GM23338 (cell line): ENCODE measurements around the gene ADCY1. TPM values are rescaled to one million over a fixed set of nuclear protein-coding genes. Genes with fewer than 3 reads are reported as not detected.

ENCODE experiments used
- ATAC-seq: fragments of 200-7000 bp; cut with Tn5 transposase; 3 replicates; pipeline ENCODE4 v1.9.1; 2020
- DNase-seq: peaks from one replicate; pipeline ENCODE4 v3.0.0-alpha.2; 2015; ENCODE audit warnings: low spot score
- H2AFZ ChIP-seq: fragments of 200-600 bp; sonication (generic); 2 replicates; pipeline ENCODE4 v1.8.0; 2016; ENCODE audit warnings: antibody characterized with exemption, mild to moderate bottlenecking, moderate library complexity
- H3F3A ChIP-seq: fragments of 200-600 bp; sonication (generic); replicated peaks from 2 replicates; pipeline ENCODE4 v1.8.0; 2017; ENCODE audit warnings: antibody characterized with exemption, mixed run types, low read depth
- H3K27ac ChIP-seq: fragments of 200-600 bp; sonication (generic); 2 replicates; pipeline ENCODE4 v1.6.1; 2016; ENCODE audit warnings: low read depth
- H3K27me3 ChIP-seq: fragments of 200-600 bp; sonication (generic); 2 replicates; pipeline ENCODE4 v1.8.0; 2016; ENCODE audit warnings: mild to moderate bottlenecking, mixed run types, moderate library complexity; ENCODE audit not compliant: insufficient read depth
- H3K36me3 ChIP-seq: fragments of 200-600 bp; sonication (generic); 2 replicates; pipeline ENCODE4 v1.8.0; 2016; ENCODE audit warnings: mild to moderate bottlenecking; ENCODE audit not compliant: insufficient read depth
- H3K4me1 ChIP-seq: fragments of 200-600 bp; sonication (generic); 2 replicates; pipeline ENCODE4 v1.8.0; 2016; ENCODE audit warnings: mild to moderate bottlenecking, moderate library complexity; ENCODE audit not compliant: insufficient read depth
- H3K4me2 ChIP-seq: fragments of 200-600 bp; sonication (generic); 2 replicates; pipeline ENCODE4 v1.7.1; 2017; ENCODE audit warnings: mixed run types
- H3K4me3 ChIP-seq: fragments of 200-600 bp; sonication (generic); 2 replicates; pipeline ENCODE4 v1.6.1; 2016; ENCODE audit warnings: mixed run types
- H3K79me2 ChIP-seq: fragments of 200-600 bp; sonication (generic); replicated peaks from 2 replicates; pipeline ENCODE4 v1.8.0; 2017; ENCODE audit warnings: mild to moderate bottlenecking; ENCODE audit not compliant: insufficient read depth
- H3K9me2 ChIP-seq: fragments of 200-600 bp; sonication (generic); 2 replicates; pipeline ENCODE4 v1.8.0; 2017; ENCODE audit not compliant: insufficient read depth
- H4K20me1 ChIP-seq: fragments of 200-600 bp; sonication (generic); replicated peaks from 2 replicates; pipeline ENCODE4 v1.8.0; 2017; ENCODE audit warnings: mild to moderate bottlenecking; ENCODE audit not compliant: insufficient read depth
- H3K27ac Mint-ChIP-seq: 2 replicates; pipeline ENCODE4 v1.8.0; 2020; ENCODE audit warnings: inconsistent platforms, mild to moderate bottlenecking, moderate library complexity, mixed read lengths
- H3K27me3 Mint-ChIP-seq: 3 replicates; pipeline ENCODE4 v1.8.0; 2022; ENCODE audit warnings: low read depth, mild to moderate bottlenecking, moderate library complexity, mixed read lengths, inconsistent platforms; ENCODE audit not compliant: insufficient read depth, poor library complexity
- H3K36me3 Mint-ChIP-seq: 3 replicates; pipeline ENCODE4 v1.8.0; 2021; ENCODE audit warnings: low read depth, mild to moderate bottlenecking, inconsistent platforms, moderate library complexity, mixed read lengths
- H3K4me1 Mint-ChIP-seq: 3 replicates; pipeline ENCODE4 v1.8.0; 2020; ENCODE audit warnings: mild to moderate bottlenecking, inconsistent platforms, mixed read lengths
- H3K4me3 Mint-ChIP-seq: 3 replicates; pipeline ENCODE4 v1.8.0; 2021; ENCODE audit warnings: moderate library complexity, mild to moderate bottlenecking, inconsistent platforms, mixed read lengths
- H3K9me3 Mint-ChIP-seq: 3 replicates; pipeline ENCODE4 v1.8.0; 2020; ENCODE audit warnings: moderate library complexity, mild to moderate bottlenecking, inconsistent platforms, mixed read lengths
- CREB1 ChIP-seq: fragments of 250-450 bp; sonication (Bioruptor Pico); IDR thresholded peaks from 2 replicates; pipeline ENCODE4 v1.5.0; 2020; ENCODE audit warnings: low read depth, mild to moderate bottlenecking, moderate library complexity
- ETS1 ChIP-seq: IDR thresholded peaks from 2 replicates; pipeline ENCODE4 v1.6.1; 2016; ENCODE audit warnings: antibody characterized with exemption
- EZH2 ChIP-seq: fragments of 200-600 bp; sonication (generic); IDR thresholded peaks from one replicate; pipeline ENCODE4 v1.8.0; 2017; ENCODE audit warnings: antibody characterized with exemption, mild to moderate bottlenecking, low read depth; ENCODE audit not compliant: unreplicated experiment
- EZH2phosphoT487 ChIP-seq: fragments of 200-600 bp; sonication (generic); IDR thresholded peaks from one replicate; pipeline ENCODE4 v1.8.1; 2018; ENCODE audit warnings: antibody characterized with exemption; ENCODE audit not compliant: unreplicated experiment
- STAT1 ChIP-seq: IDR thresholded peaks from one replicate; pipeline ENCODE4 v1.6.1; 2016; ENCODE audit warnings: antibody characterized with exemption; ENCODE audit not compliant: unreplicated experiment
- ZNF331 ChIP-seq: fragments of 250-450 bp; sonication (Bioruptor Pico); IDR thresholded peaks from 2 replicates; pipeline ENCODE4 v1.5.0; 2020; ENCODE audit warnings: low read depth, mild to moderate bottlenecking, moderate library complexity
- polyA plus RNA-seq: library from polyadenylated mRNA; unstranded; fragments of >200 nt; fragmentation: Nextera tagmentation; extraction: Ambion mirVana; gene quantifications from 2 replicates; pipeline ENCODE4 v1.2.1, GENCODE V29; 2016
- total RNA-seq: library from RNA; depleted of rRNA; stranded (reverse); fragments of >200 nt; shearing (Covaris generic); gene quantifications from 2 replicates; pipeline ENCODE4 v1.2.3, GENCODE V29; 2014
- TF ChIP-seq, protein P1 (sequence below): fragments of 250-450 bp; sonication (Bioruptor Pico); IDR thresholded peaks from 2 replicates; pipeline ENCODE4 v1.5.0; 2020; ENCODE audit warnings: mild to moderate bottlenecking, moderate library complexity
- TF ChIP-seq, protein P2 (sequence below): IDR thresholded peaks from one replicate; pipeline ENCODE4 v1.6.1; 2018; ENCODE audit warnings: antibody characterized with exemption; ENCODE audit not compliant: unreplicated experiment

ADCY1 gene
- total and polyA plus RNA-seq, 2 experiments from 2014 or later: 2.3 to 18.7 TPM

GRCh38 chr7:45581271-45581780, 7.2 kb downstream of the ADCY1 start:
- Histone ChIP-seq H4K20me1 (peaks cover 9% of the 10 kb centered on the region; the same call in 1 of the 2 replicates), H3K4me1 (peaks cover 32% of the 10 kb centered on the region), H3K4me3 (no peak overlapping the region), H3K4me2 (no peak overlapping the region), H3K9me2 (no peaks in the 10 kb centered on the region), H3K79me2 (peaks cover 8% of the 10 kb centered on the region; the same call in 1 of the 2 replicates), H3K36me3 (no peaks in the 10 kb centered on the region), H3K27me3 (peaks cover 5% of the 10 kb centered on the region), H3K27ac (no peak overlapping the region), H2AFZ (no peak overlapping the region), H3F3A (no peaks in the 10 kb centered on the region)
- Mint-ChIP-seq H3K9me3 (no peaks in the 10 kb centered on the region), H3K4me3 (no peak overlapping the region), H3K27ac (no peak overlapping the region), H3K36me3 (no peaks in the 10 kb centered on the region), H3K27me3 (peaks cover 15% of the 10 kb centered on the region), H3K4me1 (peaks cover 61% of the 10 kb centered on the region)
- ATAC-seq: no peak
- no peak for TF ChIP-seq EZH2
- no peak for DNase-seq

DNA sequence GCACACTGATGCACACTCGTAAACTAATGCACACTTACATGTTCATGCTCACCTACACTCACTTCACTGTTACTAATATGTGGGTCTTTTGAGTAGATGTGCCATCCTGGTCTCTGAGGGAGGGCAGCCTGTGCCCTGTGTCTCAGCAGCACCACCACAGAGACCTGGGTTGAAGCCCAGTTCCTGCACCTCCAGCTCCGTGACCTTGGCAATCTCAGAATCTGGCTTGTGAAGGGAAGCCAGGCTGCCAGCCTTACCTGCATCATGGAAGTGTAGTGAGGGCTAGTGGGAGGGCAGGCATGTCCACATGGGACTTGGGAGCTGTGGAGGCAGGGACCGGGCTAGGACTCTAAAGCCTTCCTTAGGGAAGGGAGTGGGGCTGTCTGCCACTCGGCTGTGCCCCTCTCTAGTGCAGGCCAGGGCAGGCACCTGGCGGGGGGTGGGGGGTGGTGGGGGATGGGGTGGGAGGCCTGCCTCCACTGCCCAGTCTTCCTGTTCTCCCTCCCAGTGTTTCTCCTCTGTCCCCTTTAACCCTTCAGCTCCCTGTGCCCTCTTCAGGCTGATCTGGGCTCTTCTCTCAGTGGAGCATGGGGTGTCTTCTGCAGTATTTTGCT, 8.1 kb downstream of the ADCY1 start:
- peaks cover 6% of the 10 kb centered on the region; the same call in 1 of the 2 replicates for H3K79me2 ChIP-seq
- H3K4me3 ChIP-seq: no peak overlapping the region
- H3K9me2 ChIP-seq: no peaks in the 10 kb centered on the region
- Mint-ChIP-seq H3K27ac (no peak overlapping the region), H3K4me1 (peaks cover 54% of the 10 kb centered on the region), H3K27me3 (peaks cover 13% of the 10 kb centered on the region), H3K4me3 (peak overlapping the region; percentile 45; the same call in 1 of the 3 replicates), H3K9me3 (no peaks in the 10 kb centered on the region), H3K36me3 (no peaks in the 10 kb centered on the region)
- no peak overlapping the region for H3K27ac ChIP-seq
- H3K36me3 ChIP-seq: no peaks in the 10 kb centered on the region
- no peaks in the 10 kb centered on the region for H3F3A ChIP-seq
- peaks cover 25% of the 10 kb centered on the region for H3K4me1 ChIP-seq
- no peak overlapping the region for H2AFZ ChIP-seq
- H3K27me3 ChIP-seq: no peaks in the 10 kb centered on the region
- H3K4me2 ChIP-seq: peak overlapping the region; percentile 66
- DNase-seq (no peak), ATAC-seq (peak; percentile 48)
- peaks cover 2% of the 10 kb centered on the region; the same call in 1 of the 2 replicates for H4K20me1 ChIP-seq
- TF ChIP-seq, protein P1, sequence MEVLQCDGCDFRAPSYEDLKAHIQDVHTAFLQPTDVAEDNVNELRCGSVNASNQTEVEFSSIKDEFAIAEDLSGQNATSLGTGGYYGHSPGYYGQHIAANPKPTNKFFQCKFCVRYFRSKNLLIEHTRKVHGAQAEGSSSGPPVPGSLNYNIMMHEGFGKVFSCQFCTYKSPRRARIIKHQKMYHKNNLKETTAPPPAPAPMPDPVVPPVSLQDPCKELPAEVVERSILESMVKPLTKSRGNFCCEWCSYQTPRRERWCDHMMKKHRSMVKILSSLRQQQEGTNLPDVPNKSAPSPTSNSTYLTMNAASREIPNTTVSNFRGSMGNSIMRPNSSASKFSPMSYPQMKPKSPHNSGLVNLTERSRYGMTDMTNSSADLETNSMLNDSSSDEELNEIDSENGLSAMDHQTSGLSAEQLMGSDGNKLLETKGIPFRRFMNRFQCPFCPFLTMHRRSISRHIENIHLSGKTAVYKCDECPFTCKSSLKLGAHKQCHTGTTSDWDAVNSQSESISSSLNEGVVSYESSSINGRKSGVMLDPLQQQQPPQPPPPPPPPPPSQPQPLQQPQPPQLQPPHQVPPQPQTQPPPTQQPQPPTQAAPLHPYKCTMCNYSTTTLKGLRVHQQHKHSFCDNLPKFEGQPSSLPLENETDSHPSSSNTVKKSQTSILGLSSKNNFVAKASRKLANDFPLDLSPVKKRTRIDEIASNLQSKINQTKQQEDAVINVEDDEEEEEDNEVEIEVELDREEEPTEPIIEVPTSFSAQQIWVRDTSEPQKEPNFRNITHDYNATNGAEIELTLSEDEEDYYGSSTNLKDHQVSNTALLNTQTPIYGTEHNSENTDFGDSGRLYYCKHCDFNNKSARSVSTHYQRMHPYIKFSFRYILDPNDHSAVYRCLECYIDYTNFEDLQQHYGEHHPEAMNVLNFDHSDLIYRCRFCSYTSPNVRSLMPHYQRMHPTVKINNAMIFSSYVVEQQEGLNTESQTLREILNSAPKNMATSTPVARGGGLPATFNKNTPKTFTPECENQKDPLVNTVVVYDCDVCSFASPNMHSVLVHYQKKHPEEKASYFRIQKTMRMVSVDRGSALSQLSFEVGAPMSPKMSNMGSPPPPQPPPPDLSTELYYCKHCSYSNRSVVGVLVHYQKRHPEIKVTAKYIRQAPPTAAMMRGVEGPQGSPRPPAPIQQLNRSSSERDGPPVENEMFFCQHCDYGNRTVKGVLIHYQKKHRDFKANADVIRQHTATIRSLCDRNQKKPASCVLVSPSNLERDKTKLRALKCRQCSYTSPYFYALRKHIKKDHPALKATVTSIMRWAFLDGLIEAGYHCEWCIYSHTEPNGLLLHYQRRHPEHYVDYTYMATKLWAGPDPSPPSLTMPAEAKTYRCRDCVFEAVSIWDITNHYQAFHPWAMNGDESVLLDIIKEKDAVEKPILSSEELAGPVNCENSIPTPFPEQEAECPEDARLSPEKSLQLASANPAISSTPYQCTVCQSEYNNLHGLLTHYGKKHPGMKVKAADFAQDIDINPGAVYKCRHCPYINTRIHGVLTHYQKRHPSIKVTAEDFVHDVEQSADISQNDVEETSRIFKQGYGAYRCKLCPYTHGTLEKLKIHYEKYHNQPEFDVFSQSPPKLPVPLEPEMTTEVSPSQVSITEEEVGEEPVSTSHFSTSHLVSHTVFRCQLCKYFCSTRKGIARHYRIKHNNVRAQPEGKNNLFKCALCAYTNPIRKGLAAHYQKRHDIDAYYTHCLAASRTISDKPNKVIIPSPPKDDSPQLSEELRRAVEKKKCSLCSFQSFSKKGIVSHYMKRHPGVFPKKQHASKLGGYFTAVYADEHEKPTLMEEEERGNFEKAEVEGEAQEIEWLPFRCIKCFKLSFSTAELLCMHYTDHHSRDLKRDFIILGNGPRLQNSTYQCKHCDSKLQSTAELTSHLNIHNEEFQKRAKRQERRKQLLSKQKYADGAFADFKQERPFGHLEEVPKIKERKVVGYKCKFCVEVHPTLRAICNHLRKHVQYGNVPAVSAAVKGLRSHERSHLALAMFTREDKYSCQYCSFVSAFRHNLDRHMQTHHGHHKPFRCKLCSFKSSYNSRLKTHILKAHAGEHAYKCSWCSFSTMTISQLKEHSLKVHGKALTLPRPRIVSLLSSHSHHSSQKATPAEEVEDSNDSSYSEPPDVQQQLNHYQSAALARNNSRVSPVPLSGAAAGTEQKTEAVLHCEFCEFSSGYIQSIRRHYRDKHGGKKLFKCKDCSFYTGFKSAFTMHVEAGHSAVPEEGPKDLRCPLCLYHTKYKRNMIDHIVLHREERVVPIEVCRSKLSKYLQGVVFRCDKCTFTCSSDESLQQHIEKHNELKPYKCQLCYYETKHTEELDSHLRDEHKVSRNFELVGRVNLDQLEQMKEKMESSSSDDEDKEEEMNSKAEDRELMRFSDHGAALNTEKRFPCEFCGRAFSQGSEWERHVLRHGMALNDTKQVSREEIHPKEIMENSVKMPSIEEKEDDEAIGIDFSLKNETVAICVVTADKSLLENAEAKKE (CRISPR knock-in tag): no peak
- TF ChIP-seq CREB1 (no peak), ETS1 (no peak), ZNF331 (no peak), EZH2phosphoT487 (no peak), STAT1 (no peak)
- TF ChIP-seq, protein P2, sequence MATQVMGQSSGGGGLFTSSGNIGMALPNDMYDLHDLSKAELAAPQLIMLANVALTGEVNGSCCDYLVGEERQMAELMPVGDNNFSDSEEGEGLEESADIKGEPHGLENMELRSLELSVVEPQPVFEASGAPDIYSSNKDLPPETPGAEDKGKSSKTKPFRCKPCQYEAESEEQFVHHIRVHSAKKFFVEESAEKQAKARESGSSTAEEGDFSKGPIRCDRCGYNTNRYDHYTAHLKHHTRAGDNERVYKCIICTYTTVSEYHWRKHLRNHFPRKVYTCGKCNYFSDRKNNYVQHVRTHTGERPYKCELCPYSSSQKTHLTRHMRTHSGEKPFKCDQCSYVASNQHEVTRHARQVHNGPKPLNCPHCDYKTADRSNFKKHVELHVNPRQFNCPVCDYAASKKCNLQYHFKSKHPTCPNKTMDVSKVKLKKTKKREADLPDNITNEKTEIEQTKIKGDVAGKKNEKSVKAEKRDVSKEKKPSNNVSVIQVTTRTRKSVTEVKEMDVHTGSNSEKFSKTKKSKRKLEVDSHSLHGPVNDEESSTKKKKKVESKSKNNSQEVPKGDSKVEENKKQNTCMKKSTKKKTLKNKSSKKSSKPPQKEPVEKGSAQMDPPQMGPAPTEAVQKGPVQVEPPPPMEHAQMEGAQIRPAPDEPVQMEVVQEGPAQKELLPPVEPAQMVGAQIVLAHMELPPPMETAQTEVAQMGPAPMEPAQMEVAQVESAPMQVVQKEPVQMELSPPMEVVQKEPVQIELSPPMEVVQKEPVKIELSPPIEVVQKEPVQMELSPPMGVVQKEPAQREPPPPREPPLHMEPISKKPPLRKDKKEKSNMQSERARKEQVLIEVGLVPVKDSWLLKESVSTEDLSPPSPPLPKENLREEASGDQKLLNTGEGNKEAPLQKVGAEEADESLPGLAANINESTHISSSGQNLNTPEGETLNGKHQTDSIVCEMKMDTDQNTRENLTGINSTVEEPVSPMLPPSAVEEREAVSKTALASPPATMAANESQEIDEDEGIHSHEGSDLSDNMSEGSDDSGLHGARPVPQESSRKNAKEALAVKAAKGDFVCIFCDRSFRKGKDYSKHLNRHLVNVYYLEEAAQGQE: no peak
